Activated T-cell treated with anti-CD3 and anti-CD28 coated beads for 4 hours (primary cell): Measurements from ENCODE around the gene CMTM3.
"Not testable (repeated sequence)": the region's sequence is repeated elsewhere in the genome, so short reads cannot be mapped to it uniquely, and the experiment has no call there.

Source experiments
- DNase-seq: peaks from one replicate; pipeline ENCODE4 v3.0.0-alpha.2; 2020

Gene CMTM3

GRCh38 chr16:66610111-66610820 lies 5.8 kb downstream of the CMTM3 start:
- no peak for DNase-seq

DNA sequence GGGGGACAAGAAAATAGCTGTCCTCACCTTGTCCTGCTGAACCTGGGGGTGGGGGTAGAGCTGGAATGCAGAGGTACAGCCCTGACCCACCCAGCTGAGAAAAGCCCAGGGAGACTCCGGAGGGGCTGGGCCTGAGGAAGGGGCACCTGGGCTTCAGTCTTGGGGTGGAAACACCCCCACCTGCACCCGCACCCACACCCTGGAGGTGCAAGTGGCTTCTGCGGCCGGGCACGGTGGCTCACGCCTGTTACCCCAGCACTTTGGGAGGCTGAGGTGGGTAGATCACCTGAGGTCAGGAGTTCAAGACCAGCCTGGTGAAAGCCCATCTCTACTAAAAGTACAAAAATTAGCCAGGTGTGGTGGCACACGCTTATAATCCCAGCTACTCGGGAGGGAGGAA lies 7.4 kb downstream of the CMTM3 start:
- DNase-seq, result not testable (repeated sequence)

DNA sequence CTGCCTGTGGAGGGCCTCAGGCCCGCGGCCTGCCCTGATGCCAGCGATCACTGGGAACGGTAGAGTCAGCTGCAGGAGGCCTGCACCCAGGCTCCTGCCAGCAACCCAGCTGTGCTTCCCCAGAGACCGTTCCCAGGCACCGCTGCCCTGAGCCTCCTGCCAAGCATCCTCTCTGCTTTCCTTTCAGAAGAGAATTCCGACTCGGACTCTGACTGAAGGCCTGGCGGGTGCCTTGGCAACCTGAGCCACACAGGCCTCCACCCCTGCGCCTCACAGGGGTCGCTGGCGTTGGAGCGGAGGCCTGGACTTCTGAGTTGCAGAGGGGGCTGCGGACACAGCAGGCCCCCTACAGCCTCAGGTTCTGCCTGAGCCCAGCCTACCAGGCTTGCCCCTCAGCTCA lies 7.9 kb downstream of the CMTM3 start:
- DNase-seq, result no peak

- DNase-seq, result no peak
Measured at GRCh38 chr16:66614161-66614802, 9.8 kb downstream of the CMTM3 start.

DNA sequence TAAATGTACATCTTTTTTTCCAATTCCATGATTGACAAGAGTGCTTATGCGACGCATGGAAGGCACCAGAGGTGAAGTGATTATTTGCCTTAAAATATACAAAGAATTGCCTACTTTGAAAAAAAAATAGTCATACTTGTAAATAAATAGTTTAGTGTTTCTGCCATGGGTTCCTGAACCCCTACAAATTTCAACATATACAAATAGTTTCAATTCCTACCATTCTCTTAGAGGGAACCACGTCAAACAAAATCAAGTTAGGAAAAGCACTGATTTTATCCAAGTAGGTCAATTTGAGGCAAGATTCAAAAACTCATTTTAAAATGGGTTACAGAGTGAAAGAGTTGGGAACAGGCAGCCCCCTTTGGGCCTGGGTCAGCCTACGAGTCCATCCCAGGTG lies 11.7 kb downstream of the CMTM3 start:
- DNase-seq, result no peak

GRCh38 chr16:66616592-66616991 lies 12.1 kb downstream of the CMTM3 start:
- no peak for DNase-seq

GRCh38 chr16:66617010-66617434 lies 12.5 kb downstream of the CMTM3 start:
- no peak for DNase-seq

- no peak for DNase-seq
Measured at GRCh38 chr16:66617728-66618127, 13.2 kb downstream of the CMTM3 start.

- no peak for DNase-seq
Measured at GRCh38 chr16:66618588-66619375, 14.3 kb downstream of the CMTM3 start.

DNA sequence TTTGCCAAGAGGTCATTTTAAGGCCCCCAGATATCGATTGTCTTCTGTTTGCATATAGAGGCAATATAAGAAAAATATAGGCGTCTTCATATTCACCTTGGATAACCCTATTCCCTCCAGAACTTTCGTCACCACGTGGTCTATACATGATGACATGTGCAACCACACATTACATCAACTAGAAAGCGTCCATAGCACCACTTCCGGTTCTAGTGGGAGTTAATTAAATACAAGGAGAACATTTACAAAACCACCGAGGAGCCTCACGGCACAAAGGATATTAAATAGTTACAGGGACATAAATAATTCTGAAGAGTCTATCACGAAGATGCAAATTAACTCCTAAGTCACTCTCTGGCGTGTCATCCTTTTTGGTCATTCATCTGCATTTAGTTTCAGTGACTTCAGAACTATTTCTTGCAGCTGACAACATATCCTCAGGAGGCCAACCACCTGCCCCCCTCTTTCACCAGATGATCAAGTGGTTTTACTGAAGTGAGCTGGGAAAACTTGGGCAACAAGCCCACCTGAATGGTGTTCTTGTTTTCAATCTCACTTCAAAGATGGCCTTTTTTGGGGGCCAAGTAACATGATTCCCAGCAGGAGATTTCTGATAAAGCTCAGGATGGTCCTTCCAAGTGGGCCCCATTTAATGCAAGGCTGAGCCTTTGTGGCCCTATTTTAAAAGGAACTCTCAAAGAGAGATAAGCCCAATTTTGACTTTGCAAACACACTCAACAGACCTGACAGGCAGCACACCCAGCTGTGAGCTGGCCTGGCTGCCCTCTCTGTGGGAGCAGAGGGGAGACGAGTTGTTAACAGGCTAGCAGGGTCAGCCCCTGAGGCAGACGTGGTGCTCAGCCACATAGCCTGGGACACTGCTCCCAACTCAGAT lies 15.3 kb downstream of the CMTM3 start:
- no peak for DNase-seq

GRCh38 chr16:66620429-66620795 lies 15.9 kb downstream of the CMTM3 start:
- DNase-seq, result no peak

DNA sequence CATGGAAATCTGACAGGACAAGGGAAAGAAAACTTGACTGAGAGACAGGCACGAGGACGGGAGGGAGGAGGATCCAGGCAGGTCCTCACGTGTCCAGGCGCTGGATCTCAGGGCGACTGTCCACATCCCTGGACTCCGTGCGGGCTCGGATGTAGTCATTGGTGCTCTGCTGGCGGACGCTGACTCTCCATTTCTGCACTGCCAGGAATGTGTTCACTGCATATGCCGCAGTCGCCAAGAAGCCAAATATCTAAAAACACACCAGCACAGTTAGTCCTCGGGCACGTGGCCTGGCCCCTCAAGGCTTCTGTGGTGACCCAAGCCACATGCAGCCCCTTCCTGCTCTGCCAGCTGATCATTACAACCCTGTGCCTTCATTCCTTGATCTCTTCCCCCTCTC lies 17.5 kb downstream of the CMTM3 start:
- DNase-seq, result no peak

DNA sequence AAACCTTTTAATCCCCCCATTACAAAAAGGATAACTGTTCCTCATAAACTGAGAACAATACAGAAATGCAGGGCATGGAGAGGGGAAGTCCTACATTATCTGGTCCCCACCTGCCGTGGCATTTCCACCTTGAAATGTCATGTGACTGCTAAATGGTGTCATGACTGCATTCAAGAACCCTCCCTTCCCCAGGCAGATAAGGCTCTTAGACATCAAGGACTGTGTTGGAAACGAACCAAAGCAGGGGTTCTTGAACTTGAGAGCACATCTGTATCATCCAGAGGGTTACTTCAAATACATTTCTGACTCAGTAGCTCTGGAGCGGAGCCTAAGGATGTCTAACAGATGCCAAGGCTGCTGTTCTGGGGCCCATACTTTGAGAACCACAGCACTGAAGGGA lies 18.4 kb downstream of the CMTM3 start:
- DNase-seq, result no peak

GRCh38 chr16:66623755-66624154 lies 19.3 kb downstream of the CMTM3 start:
- DNase-seq, result no peak

GRCh38 chr16:66627611-66628378 lies 23.3 kb downstream of the CMTM3 start:
- not testable (repeated sequence) for DNase-seq

DNA sequence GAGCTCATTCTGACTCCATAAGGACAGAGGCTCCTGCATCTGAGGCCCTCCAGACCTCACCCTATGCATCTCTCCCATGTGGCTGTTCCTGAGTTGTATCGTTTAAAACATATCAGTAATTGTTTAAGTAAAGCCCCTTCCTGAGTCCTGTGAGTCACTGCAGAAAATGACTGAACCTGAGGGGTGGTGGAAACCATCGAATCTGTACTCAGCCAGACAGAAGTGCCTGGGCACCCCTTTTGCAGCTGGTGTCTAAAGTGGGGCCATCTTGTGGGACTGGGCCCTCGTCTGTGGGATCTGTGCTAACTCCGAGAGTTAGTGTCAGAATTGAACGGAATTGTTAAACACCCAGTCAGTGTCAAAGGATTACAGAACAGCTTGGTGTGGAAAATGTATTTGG lies 25.4 kb downstream of the CMTM3 start:
- no peak for DNase-seq

GRCh38 chr16:66630561-66631260 lies 26.2 kb downstream of the CMTM3 start:
- DNase-seq, result not testable (repeated sequence)

DNA sequence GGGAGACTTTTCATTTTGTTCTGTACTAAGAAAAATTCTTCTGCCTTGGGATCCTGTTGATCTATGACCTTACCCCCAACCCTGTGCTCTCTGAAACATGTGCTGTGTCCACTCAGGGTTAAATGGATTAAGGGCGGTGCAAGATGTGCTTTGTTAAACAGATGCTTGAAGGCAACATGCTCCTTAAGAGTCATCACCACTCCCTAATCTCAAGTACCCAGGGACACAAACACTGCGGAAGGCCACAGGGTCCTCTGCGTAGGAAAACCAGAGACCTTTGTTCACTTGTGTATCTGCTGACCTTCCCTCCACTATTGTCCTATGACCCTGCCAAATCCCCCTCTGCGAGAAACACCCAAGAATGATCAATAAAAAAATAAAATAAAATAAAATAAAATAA lies 27.1 kb downstream of the CMTM3 start:
- not testable (repeated sequence) for DNase-seq

DNA sequence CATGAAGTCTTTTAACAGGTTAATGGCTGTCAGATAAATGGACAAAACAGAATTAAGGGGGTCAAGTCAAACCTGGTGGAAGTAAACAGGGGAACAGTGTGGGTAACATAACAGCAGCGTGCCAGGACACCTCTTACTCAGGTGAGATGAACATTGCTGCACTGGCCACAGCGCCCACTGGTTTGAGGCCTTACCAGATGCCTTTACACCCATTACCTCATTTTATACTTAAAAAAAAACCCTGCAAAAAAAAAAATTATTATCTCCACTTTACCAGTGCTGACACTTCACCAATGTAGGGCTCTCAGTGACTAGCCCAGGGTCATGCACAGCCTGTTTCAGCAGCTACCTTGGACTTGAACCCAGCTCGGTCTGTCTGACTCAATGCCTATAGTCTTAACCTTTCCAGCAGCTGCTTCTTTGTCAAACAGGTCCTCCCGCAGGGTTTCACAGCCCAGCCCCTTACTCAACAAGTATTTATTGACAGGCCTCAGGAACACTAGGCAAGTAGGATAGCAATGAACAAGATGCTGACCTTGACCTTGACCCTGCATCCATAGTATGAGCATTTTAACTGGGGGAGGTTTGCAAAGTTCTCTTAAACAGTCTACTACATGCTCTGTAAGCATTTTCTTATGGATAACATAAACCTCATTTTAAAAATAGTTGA lies 30.2 kb downstream of the CMTM3 start:
- DNase-seq, result no peak

DNA sequence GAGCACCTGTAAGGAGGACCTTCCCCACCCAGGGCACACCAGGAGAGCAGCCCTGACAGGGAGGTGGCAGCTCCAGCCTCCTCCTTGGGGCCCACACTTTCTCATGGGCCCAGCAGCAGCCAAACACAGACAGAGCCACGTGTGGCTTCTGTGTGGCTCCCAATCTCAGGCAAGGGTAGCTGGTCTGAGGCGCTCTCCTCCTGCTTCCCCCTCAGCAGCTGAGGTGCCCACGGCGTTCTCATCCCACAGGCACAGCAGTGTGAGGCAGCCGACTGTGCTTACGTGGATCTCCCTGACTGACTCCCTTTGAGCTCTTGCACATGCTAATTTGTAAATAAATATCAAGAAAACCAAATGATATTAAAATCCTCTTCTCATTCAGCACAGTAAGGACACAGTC lies 30.9 kb downstream of the CMTM3 start:
- DNase-seq, result no peak

DNA sequence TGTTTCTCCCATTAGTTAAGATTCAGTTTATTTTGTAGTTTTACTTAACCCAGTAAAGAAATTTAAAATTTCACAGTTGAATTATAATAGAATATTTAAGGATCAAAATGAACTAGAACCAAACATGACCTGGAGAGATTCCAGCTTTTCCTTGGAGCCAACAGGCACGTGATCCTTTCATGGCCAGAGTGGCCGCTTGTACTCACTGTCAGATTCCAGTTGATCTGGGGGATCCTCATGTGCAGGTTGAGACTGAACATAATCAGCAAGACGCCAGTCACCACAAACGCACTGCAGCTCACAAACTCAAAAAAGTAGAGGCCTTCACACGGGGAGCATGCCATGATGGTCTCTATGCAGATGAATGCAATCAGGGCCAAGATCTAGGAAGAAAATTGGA lies 31.7 kb downstream of the CMTM3 start:
- DNase-seq, result no peak
